K562 (cell line): ENCODE data around the gene CPSF7. TPM values are rescaled to one million over a fixed set of nuclear protein-coding genes. Genes with fewer than 3 reads are reported as not detected.

Experiments used
- ATAC-seq: fragments of 200-7000 bp; cut with Tn5 transposase; 3 replicates; pipeline ENCODE4 v1.9.1; 2020; ENCODE audit warnings: moderate library complexity
- BruUV-seq: library from RNA; stranded (reverse); fragments of 400-500 nt; replicated peaks from 2 replicates; lab custom pipeline; 2021; lab: Mats Ljungman, UMichigan
- CTCF ChIA-PET: fragments of 300-600 bp; formaldehyde crosslinking; extraction: SDS; loops from one replicate; lab custom pipeline; 2021; ENCODE audit warnings: low intra/inter-chr PET ratio; lab: Yijun Ruan, JAX
- POLR2A ChIA-PET: fragments of 300-600, 350-650 bp; sonication (Branson Sonifier 250); formaldehyde crosslinking; extraction: SDS; loops from one replicate; lab custom pipeline; 2021; ENCODE audit warnings: antibody characterized with exemption, inconsistent platforms; lab: Yijun Ruan, JAX
- DNase-seq, 4 experiments: peaks; one replicate each; pipeline versions ENCODE4 v3.0.0 to v3.0.0-alpha.2; 2011 to 2018; ENCODE audit warnings: low spot score in 3 of 4, mixed read lengths in 3 of 4; ENCODE audit errors: extremely low read depth in 1 of 4
- FAIRE-seq: peaks from 2 replicates; lab custom pipeline; 2011; peaks lifted over from hg19 to GRCh38; lab: Jason Lieb, UNC
- H2AFZ ChIP-seq: 2 replicates; pipeline ENCODE4 v1.6.0; 2011; ENCODE audit warnings: low read depth, low read length, control low read depth, inconsistent platforms
- H3K27ac ChIP-seq: fragments of 200-600 bp; 3 replicates; pipeline ENCODE4 v1.8.0; 2011; ENCODE audit warnings: low read depth, mild to moderate bottlenecking, control low read depth, inconsistent platforms, low read length, moderate library complexity, mixed read lengths; ENCODE audit errors: extremely low read depth
- H3K27me3 ChIP-seq, 2 experiments: fragments of 300-600 bp in 1 of 2; 2 replicates in 1 of 2; 3 replicates in 1 of 2; pipeline versions ENCODE4 v1.6.0 to v1.8.0; 2011; ENCODE audit warnings: inconsistent platforms in 2 of 2, low read length in 2 of 2, mild to moderate bottlenecking in 1 of 2, mixed read lengths in 1 of 2, moderate library complexity in 1 of 2; ENCODE audit not compliant: control insufficient read depth in 2 of 2, insufficient read depth in 2 of 2
- H3K36me3 ChIP-seq: fragments of 300-600 bp; 3 replicates; pipeline ENCODE4 v1.8.0; 2011; ENCODE audit warnings: mild to moderate bottlenecking, low read length, inconsistent platforms; ENCODE audit not compliant: control insufficient read depth, insufficient read depth
- H3K4me1 ChIP-seq, 2 experiments: fragments of 200-600 bp in 1 of 2; replicated peaks in 1 of 2; 2 replicates in 1 of 2; 3 replicates in 1 of 2; pipeline versions ENCODE4 v1.5.1 to v1.8.0; 2011; ENCODE audit warnings: inconsistent platforms in 2 of 2, low read length in 2 of 2, mild to moderate bottlenecking in 1 of 2, mixed read lengths in 1 of 2, moderate library complexity in 1 of 2; ENCODE audit not compliant: control insufficient read depth in 2 of 2, insufficient read depth in 2 of 2
- H3K4me2 ChIP-seq: 2 replicates; pipeline ENCODE4 v1.6.1; 2011; ENCODE audit warnings: low read length, control low read depth, inconsistent platforms, mixed read lengths; ENCODE audit not compliant: insufficient read depth
- H3K4me3 ChIP-seq: fragments of 200-600 bp; sonication (generic), shearing (Covaris generic); 2 replicates; pipeline ENCODE4 v1.5.1; 2016; ENCODE audit warnings: control low read depth, inconsistent platforms
- H3K79me2 ChIP-seq: fragments of 200-600 bp; 3 replicates; pipeline ENCODE4 v1.8.0; 2011; ENCODE audit warnings: low read length, inconsistent platforms; ENCODE audit not compliant: control insufficient read depth, insufficient read depth
- H3K9ac ChIP-seq, 2 experiments: 2 replicates each; pipeline versions ENCODE4 v1.6.0 to v1.6.1; 2011; ENCODE audit warnings: low read depth in 2 of 2, low read length in 2 of 2, control low read depth in 1 of 2, inconsistent platforms in 1 of 2, mild to moderate bottlenecking in 1 of 2, mixed read lengths in 1 of 2; ENCODE audit not compliant: insufficient read depth in 1 of 2
- H3K9me1 ChIP-seq: one replicate; pipeline ENCODE4 v1.6.0; 2011; ENCODE audit warnings: inconsistent platforms, mild to moderate bottlenecking, low read length, moderate library complexity; ENCODE audit not compliant: control insufficient read depth, insufficient read depth
- H3K9me3 ChIP-seq: replicated peaks from 2 replicates; pipeline ENCODE4 v1.5.1; 2011; ENCODE audit warnings: low read depth, low read length, inconsistent platforms; ENCODE audit not compliant: control insufficient read depth, insufficient read depth
- H4K20me1 ChIP-seq: replicated peaks from 2 replicates; pipeline ENCODE4 v1.6.1; 2011; ENCODE audit warnings: low read length, inconsistent platforms, mixed read lengths; ENCODE audit not compliant: control insufficient read depth, insufficient read depth
- CEBPB ChIP-seq: fragments of 450-650 bp; IDR thresholded peaks from 2 replicates; pipeline ENCODE4 v1.6.1; 2016; ENCODE audit warnings: missing genetic modification characterization, missing compliant biosample characterization
- CREB5 ChIP-seq: fragments of 250-450 bp; sonication (Bioruptor Pico); IDR thresholded peaks from 2 replicates; pipeline ENCODE4 v1.5.0; 2020; ENCODE audit warnings: mild to moderate bottlenecking
- ESRRA ChIP-seq: fragments of 450-650 bp; IDR thresholded peaks from 2 replicates; pipeline ENCODE4 v1.6.1; 2014; ENCODE audit warnings: low read depth, mild to moderate bottlenecking, moderate library complexity, borderline replicate concordance
- HIVEP1 ChIP-seq: fragments of 250-450 bp; sonication (Bioruptor Pico); IDR thresholded peaks from 2 replicates; pipeline ENCODE4 v1.4.0; 2020; ENCODE audit warnings: mild to moderate bottlenecking
- NEUROD1 ChIP-seq: fragments of 150-350 bp; IDR thresholded peaks from 2 replicates; pipeline ENCODE4 v1.6.1; 2014; ENCODE audit warnings: borderline replicate concordance, low read length, low read depth; ENCODE audit not compliant: partially characterized antibody
- NFYB ChIP-seq: IDR thresholded peaks from 2 replicates; pipeline ENCODE4 v1.6.1; 2011; ENCODE audit warnings: mild to moderate bottlenecking, moderate library complexity; ENCODE audit not compliant: insufficient read length; ENCODE audit errors: extremely low read depth
- POLR2H ChIP-seq: IDR thresholded peaks from 2 replicates; pipeline ENCODE4 v1.6.1; 2016; ENCODE audit warnings: missing genetic modification characterization, low read depth, mild to moderate bottlenecking, control low read depth, missing compliant biosample characterization, moderate library complexity
- RAD21 ChIP-seq, 2 experiments: fragments of 250-450 bp in 1 of 2; fragments of 450-650 bp in 1 of 2; sonication (Bioruptor Pico) in 1 of 2; formaldehyde crosslinking in 1 of 2; IDR thresholded peaks in 1 of 2; conservative IDR thresholded peaks in 1 of 2; 2 replicates each; pipeline versions ENCODE4 v1.4.0 to v1.8.0; 2020 to 2022; ENCODE audit warnings: mild to moderate bottlenecking in 2 of 2, moderate library complexity in 1 of 2
- RBM25 ChIP-seq: fragments of 200-400 bp; formaldehyde crosslinking; IDR thresholded peaks from 2 replicates; pipeline ENCODE4 v1.6.1; 2018; ENCODE audit warnings: low read length, low read depth, moderate library complexity; ENCODE audit not compliant: severe bottlenecking
- TCF7 ChIP-seq: sonication (generic); IDR thresholded peaks from 2 replicates; pipeline ENCODE4 v1.6.1; 2016; ENCODE audit warnings: antibody characterized with exemption, borderline replicate concordance
- ZNF224 ChIP-seq: sonication (generic); formaldehyde crosslinking; IDR thresholded peaks from 2 replicates; pipeline ENCODE4 v1.8.0; 2022; ENCODE audit warnings: mild to moderate bottlenecking, missing genetic modification reagents
- WGBS: fragments of 100-300 bp; shearing (Covaris generic); methylation state at CpG from one replicate; pipeline ENCODE4 v1.1.6; 2016; ENCODE audit warnings: low coverage, mixed read lengths; ENCODE audit not compliant: insufficient coverage; ENCODE audit errors: missing lambda C conversion rate; 5-methylcytosine and 5-hydroxymethylcytosine counted together
- in situ Hi-C: fragments of 300-500 bp; cut with MboI; formaldehyde crosslinking; loops from 4 replicates; pipeline ENCODE4 v1.15.0; 2018; ENCODE audit warnings: inconsistent platforms, mixed read lengths
- intact Hi-C: fragments of 100-400 bp; cut with micrococcal nuclease; formaldehyde crosslinking; loops from 2 replicates; pipeline ENCODE4 v1.14.2; 2022
- polyA plus RNA-seq, 8 experiments: library from polyadenylated mRNA; depleted of rRNA in 4 of 8; stranded (reverse) in 5 of 8; unstranded in 3 of 8; fragments of >200 nt; fragmentation: Nextera tagmentation in 2 of 8; fragmentation: Illumina TruSeq in 1 of 8; extraction: Ambion mirVana in 2 of 8; extraction: Trizol in 1 of 8; gene quantifications; 2 replicates each; pipeline versions ENCODE4 v1.2.1 to v1.2.3, GENCODE V29; 2011 to 2014; ENCODE audit warnings: inconsistent platforms in 1 of 8, missing spikeins in 1 of 8
- total RNA-seq, 7 experiments: library from RNA; depleted of rRNA in 6 of 7; stranded (reverse); fragments of >200 nt in 6 of 7; fragmentation: Illumina TruSeq in 2 of 7; extraction: Trizol in 2 of 7; gene quantifications; 2 replicates each; pipeline versions ENCODE4 v1.2.1 to v1.2.3, GENCODE V29; 2011 to 2021; ENCODE audit warnings: low replicate concordance in 1 of 7
- TF ChIP-seq, protein P1 (sequence below): fragments of 250-450 bp; sonication (Bioruptor Pico); IDR thresholded peaks from 2 replicates; pipeline ENCODE4 v1.9.0; 2021; ENCODE audit warnings: mild to moderate bottlenecking, inconsistent platforms

CPSF7 gene
- total and polyA plus RNA-seq, 9 of the 15 experiments (the other 6 are each of a cell fraction or from before 2014, with no cell fraction given): 14.8 to 104 (median 44.1) TPM

DNA sequence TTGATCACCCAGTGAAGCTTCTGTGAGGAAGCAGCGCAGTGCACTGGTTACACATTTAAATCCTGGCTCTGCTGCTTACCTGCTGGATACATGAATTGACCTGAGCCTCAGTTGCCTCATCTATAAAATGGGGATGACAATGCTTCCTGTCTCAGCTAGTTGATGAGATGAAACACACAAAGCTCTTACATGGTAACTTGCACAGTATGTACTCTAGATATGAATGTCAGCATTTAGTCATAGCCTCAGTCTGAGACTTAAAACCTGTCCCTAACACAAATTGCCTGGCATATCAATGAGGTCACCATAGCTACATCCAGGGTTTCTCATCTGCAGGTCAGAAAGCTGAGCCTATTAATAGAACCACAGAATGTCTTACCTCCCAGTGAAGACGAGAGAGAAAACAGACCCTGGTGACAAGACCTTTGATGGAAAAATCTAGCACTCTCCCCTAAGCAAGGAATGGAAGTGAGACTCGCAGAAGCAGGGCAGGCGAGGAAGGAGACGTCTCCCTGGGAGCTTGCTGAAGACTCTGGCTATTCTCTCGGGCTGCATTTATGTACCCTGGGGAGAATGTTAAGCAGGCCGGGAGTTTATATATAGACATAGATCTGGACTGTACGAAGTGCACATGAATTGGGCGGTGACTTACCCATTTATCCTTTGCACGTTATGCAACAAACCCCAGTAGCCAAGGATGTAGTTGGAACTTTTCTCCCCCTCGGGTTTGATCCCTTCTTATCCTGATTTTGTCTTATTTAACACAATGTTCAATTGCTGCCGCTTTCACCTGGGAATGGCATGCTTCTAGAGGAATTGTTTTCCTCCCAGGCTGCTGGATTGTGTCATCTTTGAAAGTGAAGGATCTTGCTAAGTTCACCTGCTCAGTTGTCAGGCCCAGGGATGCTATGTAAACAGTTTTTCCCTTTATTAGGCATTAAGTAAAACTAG is 18.1 kb upstream of the CPSF7 start (continued):
- TF ChIP-seq RBM25 (peak; percentile 89), POLR2H (tag) (no peak), RAD21 (CRISPR knock-in tag; conservative IDR thresholded peaks at IDR 0.05 in 1 of 2, IDR thresholded peaks at IDR 0.05 in 1 of 2) (no peak), CEBPB (tag) (no peak), ESRRA (peak; percentile 81), NEUROD1 (no peak), TCF7 (no peak)

GRCh38 chr11:61446211-61446651 is 16.5 kb upstream of the CPSF7 start:
- Histone ChIP-seq H3K9me3 (no peaks in the 10 kb centered on the region), H2AFZ (no peak overlapping the region), H3K36me3 (peaks cover 70% of the 10 kb centered on the region), H3K79me2 (peaks cover 6% of the 10 kb centered on the region; the same call in 1 of the 3 replicates), H3K27ac (no peak overlapping the region), H4K20me1 (0 out of 2 replicates have a peak, but pooled peaks cover 6% of the 10 kb centered on the region), H3K27me3 (no peaks in the 10 kb centered on the region; a peak in 1 of 5 replicates), H3K4me3 (no peak overlapping the region), H3K4me1 (peaks cover 0 to 4% of the 10 kb centered on the region in 2 experiments; a peak in 2 of 5 replicates), H3K9ac (peak overlapping the region in 1 of 2 experiments; percentile 66; a peak in 1 of 4 replicates), H3K9me1 (no peaks in the 10 kb centered on the region), H3K4me2 (no peak overlapping the region)
- peak; percentile 99 for ATAC-seq
- no TSS peak for BruUV-seq
- FAIRE-seq: peak; percentile 87
- WGBS: 24% methylated on average over 6 of the region's 7 CpGs
- intact Hi-C loops (loop anchor here (1.0 kb wide), 1 partner anchor 71 kb away; no protein-coding TSS in a partner anchor), in situ Hi-C loops (no loop called here)
- peak; percentile 64 to 86 (median 74) for DNase-seq
- POLR2A ChIA-PET: interaction anchor here (0.6 to 3.9 kb wide), 7 partner anchors 10 to 85 kb away, joined by 3 to 32 read pairs (median 4); partner anchors contain the start of genes CPSF7 and SDHAF2
- CTCF ChIA-PET: interaction anchor here (0.7 to 1.4 kb wide), 5 partner anchors 70 to 738 kb away, joined by 3 to 14 read pairs (median 4); no protein-coding TSS in a partner anchor
- TF ChIP-seq HIVEP1 (CRISPR knock-in tag): no peak
- no peak for TF ChIP-seq NFYB
- no peak for TF ChIP-seq CREB5 (CRISPR knock-in tag)
- TF ChIP-seq, protein P1, sequence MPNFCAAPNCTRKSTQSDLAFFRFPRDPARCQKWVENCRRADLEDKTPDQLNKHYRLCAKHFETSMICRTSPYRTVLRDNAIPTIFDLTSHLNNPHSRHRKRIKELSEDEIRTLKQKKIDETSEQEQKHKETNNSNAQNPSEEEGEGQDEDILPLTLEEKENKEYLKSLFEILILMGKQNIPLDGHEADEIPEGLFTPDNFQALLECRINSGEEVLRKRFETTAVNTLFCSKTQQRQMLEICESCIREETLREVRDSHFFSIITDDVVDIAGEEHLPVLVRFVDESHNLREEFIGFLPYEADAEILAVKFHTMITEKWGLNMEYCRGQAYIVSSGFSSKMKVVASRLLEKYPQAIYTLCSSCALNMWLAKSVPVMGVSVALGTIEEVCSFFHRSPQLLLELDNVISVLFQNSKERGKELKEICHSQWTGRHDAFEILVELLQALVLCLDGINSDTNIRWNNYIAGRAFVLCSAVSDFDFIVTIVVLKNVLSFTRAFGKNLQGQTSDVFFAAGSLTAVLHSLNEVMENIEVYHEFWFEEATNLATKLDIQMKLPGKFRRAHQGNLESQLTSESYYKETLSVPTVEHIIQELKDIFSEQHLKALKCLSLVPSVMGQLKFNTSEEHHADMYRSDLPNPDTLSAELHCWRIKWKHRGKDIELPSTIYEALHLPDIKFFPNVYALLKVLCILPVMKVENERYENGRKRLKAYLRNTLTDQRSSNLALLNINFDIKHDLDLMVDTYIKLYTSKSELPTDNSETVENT: no peak
- no peak for TF ChIP-seq ZNF224 (CRISPR knock-in tag)
